Vagina (tissue), 2 donors: ENCODE data around the gene ALLC.

Experiments used
- POLR2A ChIP-seq, 2 donors: fragments of 450-650 bp; IDR thresholded peaks; one replicate each; pipeline ENCODE4 v1.6.1; 2017; ENCODE audit warnings: antibody characterized with exemption in 2 of 2, mild to moderate bottlenecking in 2 of 2, moderate library complexity in 2 of 2
- POLR2AphosphoS5 ChIP-seq, 2 donors: sonication (generic); formaldehyde crosslinking; IDR thresholded peaks; one replicate each; pipeline ENCODE4 v1.9.0; 2017; ENCODE audit warnings: antibody characterized with exemption in 2 of 2, mild to moderate bottlenecking in 2 of 2, low read depth in 1 of 2; ENCODE audit not compliant: insufficient read depth in 1 of 2
- TF ChIP-seq, protein P1 (sequence below), 3 experiments: fragments of 450-650 bp in 2 of 3; fragments of 200-600 bp in 1 of 3; sonication (generic) in 1 of 3; IDR thresholded peaks; one replicate each; pipeline ENCODE4 v1.5.1; 2017 to 2019; ENCODE audit warnings: antibody characterized with exemption in 3 of 3, mild to moderate bottlenecking in 2 of 3, moderate library complexity in 2 of 3

DNA sequence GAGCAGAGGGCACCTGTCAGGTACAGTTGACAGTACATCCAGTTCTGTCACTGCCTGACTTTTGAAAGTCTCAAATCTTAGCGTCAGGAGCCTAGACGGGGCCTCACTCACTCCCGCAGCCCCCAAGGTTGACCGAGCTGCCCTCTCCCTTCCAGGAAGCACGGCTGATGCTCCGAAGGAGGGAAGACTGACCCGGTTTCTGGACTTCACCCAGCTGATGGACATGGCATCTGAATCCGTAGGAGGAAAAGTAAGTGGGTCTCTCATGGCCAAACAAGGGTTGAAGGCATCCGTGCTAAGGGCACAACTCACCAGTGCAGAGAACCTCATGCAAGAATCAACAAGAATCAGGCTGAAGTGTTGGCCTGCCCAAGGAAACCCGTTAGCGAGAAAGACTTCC, 12.9 kb downstream of the ALLC start:
- TF ChIP-seq, protein P1, sequence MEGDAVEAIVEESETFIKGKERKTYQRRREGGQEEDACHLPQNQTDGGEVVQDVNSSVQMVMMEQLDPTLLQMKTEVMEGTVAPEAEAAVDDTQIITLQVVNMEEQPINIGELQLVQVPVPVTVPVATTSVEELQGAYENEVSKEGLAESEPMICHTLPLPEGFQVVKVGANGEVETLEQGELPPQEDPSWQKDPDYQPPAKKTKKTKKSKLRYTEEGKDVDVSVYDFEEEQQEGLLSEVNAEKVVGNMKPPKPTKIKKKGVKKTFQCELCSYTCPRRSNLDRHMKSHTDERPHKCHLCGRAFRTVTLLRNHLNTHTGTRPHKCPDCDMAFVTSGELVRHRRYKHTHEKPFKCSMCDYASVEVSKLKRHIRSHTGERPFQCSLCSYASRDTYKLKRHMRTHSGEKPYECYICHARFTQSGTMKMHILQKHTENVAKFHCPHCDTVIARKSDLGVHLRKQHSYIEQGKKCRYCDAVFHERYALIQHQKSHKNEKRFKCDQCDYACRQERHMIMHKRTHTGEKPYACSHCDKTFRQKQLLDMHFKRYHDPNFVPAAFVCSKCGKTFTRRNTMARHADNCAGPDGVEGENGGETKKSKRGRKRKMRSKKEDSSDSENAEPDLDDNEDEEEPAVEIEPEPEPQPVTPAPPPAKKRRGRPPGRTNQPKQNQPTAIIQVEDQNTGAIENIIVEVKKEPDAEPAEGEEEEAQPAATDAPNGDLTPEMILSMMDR (IDR thresholded peaks at IDR 0.05) = no peak
- TF ChIP-seq POLR2A (IDR thresholded peaks at IDR 0.05) (no peak), POLR2AphosphoS5 (IDR thresholded peaks at IDR 0.05; ENCODE audit: insufficient read depth in 1 of 2, low read depth in 1 of 2) (no peak)
